LNCaP clone FGC (cell line): ENCODE measurements around the gene VPREB3.

ENCODE experiments used
- DNase-seq: peaks from one replicate; pipeline ENCODE4 v3.0.0-alpha.2; 2011; ENCODE audit warnings: low read depth
- H3K4me3 ChIP-seq: 2 replicates; pipeline ENCODE4 v1.5.1; 2011; ENCODE audit warnings: mild to moderate bottlenecking, low read depth, low read length, control low read depth
- CTCF ChIP-seq: IDR thresholded peaks from 2 replicates; pipeline ENCODE4 v1.5.1; 2012; ENCODE audit warnings: mild to moderate bottlenecking; ENCODE audit not compliant: control insufficient read depth, insufficient read depth; ENCODE audit errors: extremely low read depth

VPREB3 gene

GRCh38 chr22:23763579-23763945 lies 9.3 kb upstream of the VPREB3 start:
- no peak for DNase-seq
- H3K4me3 ChIP-seq: no peak overlapping the region
- TF ChIP-seq CTCF: no peak

- DNase-seq: no peak
- no peak within 1 kb of the TSS for H3K4me3 ChIP-seq
- TF ChIP-seq CTCF: no peak
Measured at GRCh38 chr22:23762842-23763578, 8.8 kb upstream of the VPREB3 start, which contains the start of gene C22orf15. Gene C22orf15, plus strand, starts transcription at chr22:23762990. Its CDS starts 317 bp downstream, at chr22:23763307.

GRCh38 chr22:23760056-23760455 lies 5.8 kb upstream of the VPREB3 start:
- no peak for TF ChIP-seq CTCF
- no peak for DNase-seq
- H3K4me3 ChIP-seq: no peak overlapping the region

DNA sequence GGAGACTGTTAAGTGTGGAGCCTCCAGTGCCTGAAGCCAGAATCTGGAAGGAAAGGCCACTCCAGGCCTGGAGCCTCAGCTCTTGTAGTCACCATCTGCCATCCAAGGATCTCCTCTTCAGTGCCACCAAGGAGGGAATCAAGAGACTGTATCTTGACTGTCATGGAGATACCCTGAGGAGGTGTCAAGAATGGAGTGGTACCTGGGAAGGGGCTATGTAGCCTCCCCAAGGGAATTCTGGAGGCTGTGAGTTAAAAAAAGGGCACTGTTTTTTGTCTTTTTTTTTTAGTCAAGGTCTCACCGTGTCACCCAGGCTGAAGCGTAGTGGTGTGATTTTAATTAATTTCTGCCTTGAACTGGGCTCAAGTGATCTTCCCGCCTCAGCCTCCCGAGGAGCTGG lies 5.3 kb upstream of the VPREB3 start:
- no peak for DNase-seq
- no peak for TF ChIP-seq CTCF
- no peak overlapping the region for H3K4me3 ChIP-seq

GRCh38 chr22:23756891-23757290 lies 2.7 kb upstream of the VPREB3 start:
- H3K4me3 ChIP-seq: no peak overlapping the region
- TF ChIP-seq CTCF: no peak
- DNase-seq: no peak

DNA sequence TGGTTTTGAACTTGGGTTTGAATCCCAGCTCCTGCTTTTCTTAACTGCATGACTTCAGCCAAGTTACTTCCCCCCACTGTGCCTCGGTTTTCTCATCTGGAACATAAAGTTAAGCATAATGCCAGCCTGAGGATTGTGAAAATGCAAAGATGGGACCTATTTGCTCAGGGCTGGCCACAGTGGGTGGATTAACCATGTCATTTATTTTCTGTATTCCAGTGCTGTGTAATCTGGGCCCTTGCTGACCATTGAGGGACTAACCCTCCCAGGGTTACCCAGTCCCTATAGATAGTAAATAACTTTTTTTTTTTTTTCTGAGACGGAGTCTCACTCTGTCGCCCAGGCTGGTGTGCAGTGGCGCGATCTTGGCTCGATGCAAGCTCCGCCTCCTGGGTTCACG lies 1.5 kb upstream of the VPREB3 start:
- DNase-seq: no peak
- TF ChIP-seq CTCF: no peak
- no peak overlapping the region for H3K4me3 ChIP-seq

DNA sequence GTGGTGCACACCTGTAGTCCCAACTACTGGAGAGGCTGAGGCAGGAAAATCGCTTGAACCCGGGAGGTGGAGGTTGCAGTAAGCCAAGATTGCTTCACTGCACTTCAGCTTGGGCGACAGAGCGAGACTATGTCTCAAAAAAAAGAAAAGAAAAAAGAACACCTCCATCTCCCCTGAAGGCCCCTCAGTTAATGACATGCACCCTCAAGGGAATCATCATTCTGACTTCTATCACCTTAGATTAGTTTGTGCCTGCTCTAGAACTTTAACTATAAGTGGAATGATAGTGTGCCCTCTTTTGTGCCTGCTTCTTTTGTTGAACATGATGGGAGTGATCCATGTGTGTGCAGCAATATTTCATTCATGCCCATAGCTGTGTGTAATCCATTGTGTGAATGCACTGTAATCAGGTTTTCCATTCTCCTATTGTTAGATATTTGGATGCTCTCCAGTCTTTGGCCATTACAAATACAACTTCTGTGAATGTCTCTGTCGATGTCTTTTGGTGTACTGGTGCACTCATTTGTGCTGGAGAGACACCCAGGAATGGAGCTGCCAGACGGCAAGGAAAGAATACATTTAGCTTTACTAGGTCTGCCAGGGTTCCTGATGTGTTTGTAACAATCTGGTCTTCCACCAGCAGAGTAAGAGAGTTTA lies 883 bp upstream of the VPREB3 start:
- TF ChIP-seq CTCF: no peak
- DNase-seq: no peak
- H3K4me3 ChIP-seq: no peak overlapping the region
